CD4-positive, alpha-beta T cell treated with Interleukin-17A for 1 hour (primary cell): ENCODE measurements around the gene WDR82.

Source experiments
- DNase-seq: peaks from one replicate; pipeline ENCODE4 v3.0.0-alpha.2; 2020

WDR82 gene

DNA sequence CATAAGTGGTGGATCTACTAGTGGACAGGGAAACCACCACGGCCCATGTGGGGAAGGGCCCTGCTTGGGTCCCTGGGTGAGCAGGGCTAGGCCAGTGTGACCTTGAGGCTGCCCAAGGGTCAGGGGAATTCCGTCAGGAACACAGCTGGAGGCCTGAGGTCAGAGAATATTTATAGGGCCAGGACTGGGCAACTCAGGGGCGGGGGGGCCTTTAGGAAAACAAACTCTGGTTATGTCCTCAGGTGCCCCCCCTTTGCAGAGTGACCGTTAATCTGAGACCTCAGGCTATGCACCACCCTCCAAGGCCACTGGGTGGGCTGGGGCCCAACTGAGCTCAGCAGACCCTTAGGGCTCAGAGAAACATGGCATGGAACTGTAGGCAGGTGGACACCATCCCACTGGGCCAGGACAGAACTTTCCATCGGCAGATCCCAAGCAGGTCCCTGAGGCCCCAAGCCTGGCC, 42.0 kb downstream of the WDR82 start:
- no peak for DNase-seq

- DNase-seq = no peak
These were observed 43.7 kb downstream of the WDR82 start for GRCh38 chr3:52234516-52235447.

- DNase-seq = no peak
These were observed 44.5 kb downstream of the WDR82 start for GRCh38 chr3:52233968-52234367.

- no peak for DNase-seq
These were observed 45.3 kb downstream of the WDR82 start for GRCh38 chr3:52233108-52233591.

DNA sequence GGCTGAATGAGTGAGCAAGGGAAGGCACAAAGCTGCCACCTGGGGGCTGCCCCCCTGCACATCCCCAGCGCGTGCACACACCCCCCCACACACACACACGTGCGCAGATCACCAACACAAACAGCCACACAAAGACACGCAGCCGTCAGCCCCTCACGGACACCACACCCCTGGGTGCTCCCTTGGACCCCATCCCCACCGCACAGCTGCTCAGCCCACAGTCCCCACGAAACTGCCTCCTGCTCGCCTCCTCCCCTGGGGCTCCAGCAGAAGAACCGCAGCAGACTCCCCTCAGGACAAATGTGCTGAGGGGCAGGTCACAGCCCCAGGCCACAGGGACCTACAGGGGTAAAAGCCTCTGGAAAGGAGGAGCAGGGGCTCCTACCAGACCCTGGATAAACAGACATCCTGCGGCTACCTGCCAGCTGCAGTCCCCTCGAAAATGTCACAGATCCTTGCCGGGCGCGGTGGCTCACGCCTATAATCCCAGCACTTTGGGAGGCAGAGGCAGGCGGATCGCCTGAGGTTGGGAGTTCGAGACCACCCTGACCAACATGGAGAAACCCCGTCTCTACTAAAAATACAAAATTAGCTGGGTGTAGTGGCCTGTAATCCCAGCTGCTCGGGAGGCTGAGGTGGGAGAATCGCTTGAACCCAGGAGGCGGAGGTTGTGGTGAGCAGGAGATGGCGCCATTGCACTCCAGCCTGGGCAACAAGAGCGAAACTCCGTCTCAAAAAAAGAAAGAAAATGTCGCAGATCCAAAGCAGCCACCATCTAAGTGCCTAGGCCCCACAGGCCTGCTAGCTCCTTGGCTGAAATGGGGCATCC, 46.0 kb downstream of the WDR82 start:
- peak; percentile 51 for DNase-seq

DNA sequence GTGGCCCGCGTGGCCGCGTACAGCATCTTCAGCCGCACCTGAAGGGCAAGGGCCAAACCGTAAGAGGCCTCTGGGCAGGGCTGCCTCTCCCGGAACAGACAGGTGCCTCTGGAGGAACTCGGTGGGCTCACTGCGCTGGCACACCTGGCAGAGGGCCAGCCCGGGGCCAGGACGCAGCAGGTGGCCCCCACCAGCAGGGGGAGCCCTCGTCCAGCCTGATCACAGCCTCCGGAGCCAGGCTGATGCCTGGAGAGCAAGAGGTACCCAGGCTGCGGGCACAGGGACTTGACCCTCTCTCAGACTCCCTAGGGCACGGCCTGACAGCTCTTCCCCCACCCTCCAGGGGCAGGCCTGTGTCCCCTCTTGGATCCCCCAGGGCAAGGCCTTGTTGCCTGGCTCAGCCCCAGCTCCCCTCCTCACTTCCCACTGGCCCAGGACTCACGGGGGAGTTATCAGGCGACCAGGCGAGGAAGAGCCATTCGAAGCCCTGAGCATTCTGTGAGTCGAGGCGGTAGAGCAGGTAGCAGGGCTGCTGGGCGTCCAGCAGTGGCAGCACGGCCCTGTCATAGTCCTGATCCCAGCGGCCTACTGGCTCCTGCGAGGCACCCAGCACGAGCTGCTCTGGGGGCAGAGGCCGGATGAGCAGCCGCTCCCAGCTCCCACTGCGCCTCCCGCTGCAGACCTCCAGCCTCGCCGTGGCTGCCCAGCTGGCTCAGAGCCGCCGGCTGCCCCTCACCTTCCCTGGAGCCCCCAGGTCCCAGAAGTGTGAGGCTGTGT, 46.8 kb downstream of the WDR82 start:
- peak; percentile 87 for DNase-seq

GRCh38 chr3:52230889-52231499, 47.5 kb downstream of the WDR82 start:
- DNase-seq = no peak

DNA sequence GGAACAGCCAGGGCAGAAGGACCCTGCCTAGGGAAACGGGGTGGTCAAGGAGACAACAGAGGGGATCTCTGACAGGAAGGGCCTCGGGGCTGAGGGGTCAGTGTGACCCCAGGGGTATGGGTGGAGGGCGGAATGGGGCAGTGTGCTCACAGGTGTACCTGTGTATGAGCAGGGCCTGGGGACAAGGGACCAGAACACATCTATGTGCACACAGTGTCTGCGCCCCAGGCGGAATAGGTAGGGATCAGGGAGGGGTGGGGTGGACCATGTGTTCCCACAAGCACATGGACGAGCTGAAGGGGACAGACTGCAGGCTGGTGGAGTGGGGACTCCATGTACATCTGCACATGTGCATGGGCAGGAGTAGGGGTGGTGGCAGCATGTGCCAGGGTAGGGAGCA, 48.0 kb downstream of the WDR82 start:
- no peak for DNase-seq

DNA sequence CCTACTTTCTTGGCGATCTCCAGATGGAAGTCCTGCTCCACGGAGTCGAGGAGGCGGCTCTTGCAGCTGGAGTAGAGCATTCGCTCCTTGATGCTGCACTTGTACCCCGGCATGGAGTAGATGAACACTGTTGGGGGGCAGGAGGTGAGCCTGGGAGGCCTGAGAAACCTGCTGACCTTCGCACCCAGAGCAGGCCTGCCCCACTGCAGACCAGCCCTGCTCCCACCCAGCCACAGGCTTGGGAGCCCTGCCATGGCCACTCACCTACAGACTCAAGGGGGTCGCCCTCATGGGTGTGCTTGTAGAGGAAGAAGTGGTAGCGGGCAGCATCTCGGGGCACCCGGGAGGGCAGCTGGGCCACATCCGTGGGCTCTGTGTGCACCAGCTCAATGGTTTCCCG, 48.8 kb downstream of the WDR82 start:
- no peak for DNase-seq

DNA sequence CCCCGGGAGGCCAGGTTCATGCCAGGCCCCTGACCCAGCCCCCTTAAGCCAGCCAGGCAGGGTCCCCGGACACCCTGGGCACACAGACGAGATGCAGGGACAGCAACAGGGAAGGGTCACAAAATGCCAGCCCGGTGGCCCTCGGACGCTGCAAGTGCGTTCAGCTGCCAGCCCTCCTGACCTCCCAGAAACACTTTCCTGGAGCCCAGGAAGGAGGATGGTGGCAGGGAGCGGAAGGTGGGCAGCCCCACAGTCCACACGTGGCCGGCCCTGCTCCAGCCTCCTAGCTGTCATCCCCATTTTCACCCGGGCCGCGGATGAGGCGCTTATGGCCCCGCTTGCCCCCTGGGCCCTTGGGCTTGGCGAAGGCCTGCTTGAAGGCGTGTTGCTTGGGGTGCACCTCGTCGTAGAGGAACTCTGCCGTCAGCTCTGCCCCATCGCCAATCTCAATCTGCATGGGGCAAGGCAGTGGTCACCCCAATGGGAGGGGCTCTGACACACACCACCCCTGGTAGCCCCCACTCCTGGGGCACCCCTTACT, 49.6 kb downstream of the WDR82 start:
- no peak for DNase-seq

- DNase-seq = no peak
These were observed 50.2 kb downstream of the WDR82 start for GRCh38 chr3:52228266-52228665.

- no peak for DNase-seq
These were observed 50.7 kb downstream of the WDR82 start for GRCh38 chr3:52227766-52228165.

DNA sequence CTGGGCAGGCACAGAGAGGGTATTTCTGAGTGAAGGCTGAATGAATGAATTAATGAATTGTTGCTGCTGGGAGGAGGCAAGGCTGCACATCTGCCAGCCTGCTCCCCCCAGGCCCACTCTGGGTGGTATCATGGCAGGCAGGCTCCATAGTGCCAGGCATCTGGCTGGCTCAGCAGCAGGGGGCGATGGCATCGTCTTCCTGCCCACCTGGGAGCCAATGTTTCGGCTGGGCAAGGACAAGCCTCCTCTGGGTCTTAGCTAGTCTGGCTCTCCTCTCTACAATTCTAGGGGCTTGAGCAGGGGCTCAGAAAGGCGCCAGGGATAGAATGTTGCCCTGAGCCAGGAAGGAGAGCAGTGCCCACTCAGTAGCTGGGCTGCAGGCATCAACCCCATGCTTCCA, 51.3 kb downstream of the WDR82 start:
- no peak for DNase-seq

GRCh38 chr3:52226229-52226817, 52.1 kb downstream of the WDR82 start:
- no peak for DNase-seq

GRCh38 chr3:52225452-52226228, 52.8 kb downstream of the WDR82 start, which contains the start of gene TLR9:
TSS of gene TLR9 (minus strand) at chr3:52225645. CDS start at chr3:52225529, 116 bp downstream.
- DNase-seq = no peak

- no peak for DNase-seq
These were observed 54.7 kb downstream of the WDR82 start for GRCh38 chr3:52223449-52224408.

- no peak for DNase-seq
These were observed 55.9 kb downstream of the WDR82 start for GRCh38 chr3:52222319-52223221.

DNA sequence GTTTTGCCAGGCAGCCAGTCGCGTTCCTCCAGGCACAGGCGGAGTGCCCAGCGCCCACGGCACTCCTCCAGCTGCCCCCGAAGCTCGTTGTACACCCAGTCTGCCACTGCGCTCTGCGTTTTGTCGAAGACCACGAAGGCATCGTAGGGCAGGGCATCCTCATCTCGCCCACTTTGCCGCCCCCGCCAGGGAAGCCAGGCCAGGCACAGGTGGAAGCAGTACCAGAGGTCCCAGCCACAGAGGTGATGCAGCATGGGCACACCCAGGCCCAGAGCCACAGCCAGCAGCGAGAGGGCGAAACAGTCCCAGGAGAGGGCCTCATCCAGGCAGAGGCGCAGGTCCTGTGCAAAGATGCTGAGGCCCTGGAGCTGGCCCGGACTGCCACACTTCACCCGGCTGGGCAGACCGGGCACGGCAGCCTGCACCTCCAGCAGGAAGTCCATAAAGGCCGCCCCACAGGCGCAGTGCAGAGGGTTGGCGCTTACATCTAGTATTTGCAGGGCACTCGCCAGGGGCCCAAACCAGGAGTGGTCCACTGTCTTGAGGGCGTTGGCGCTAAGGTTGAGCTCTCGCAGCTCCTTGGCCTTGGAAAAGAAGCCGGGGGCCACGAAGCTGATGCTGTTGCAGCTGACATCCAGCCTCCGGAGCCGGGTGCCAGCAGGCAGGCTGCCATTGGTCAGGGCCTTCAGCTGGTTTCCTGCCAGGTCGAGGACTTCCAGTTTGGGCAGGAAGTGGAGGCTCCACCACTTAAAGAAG, 56.7 kb downstream of the WDR82 start:
- DNase-seq = peak; percentile 75
